ENCODE results near the gene TTLL11.

Gene TTLL11

DNA sequence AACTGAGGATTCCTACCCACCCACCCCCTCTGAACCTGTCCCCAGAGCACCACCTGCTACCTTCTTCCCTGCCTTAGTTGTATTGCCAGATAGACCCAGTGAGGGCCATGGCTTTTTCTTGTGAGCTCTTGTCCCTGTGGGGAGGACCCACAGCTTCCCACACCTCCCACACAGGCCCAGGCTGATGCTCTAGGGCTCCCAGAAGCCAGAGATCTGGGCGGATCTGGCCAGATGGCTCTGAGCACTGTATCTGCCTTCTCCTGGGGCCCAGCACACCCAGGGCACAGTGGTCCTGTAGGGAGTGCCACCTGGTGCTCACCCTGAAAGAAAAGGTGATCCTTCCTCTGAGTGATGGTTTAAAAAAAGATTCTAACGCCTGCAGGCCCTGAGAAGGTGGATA, 310.0 kb downstream of the TTLL11 start:
- Histone ChIP-seq H3K4me1 (ENCODE audit: insufficient read depth, poor library complexity, severe bottlenecking) (no peaks in the 10 kb centered on the region), H3K27ac (ENCODE audit: poor library complexity, severe bottlenecking) (no peak overlapping the region), H3K27me3 (ENCODE audit: insufficient read depth, poor library complexity, severe bottlenecking) (no peaks in the 10 kb centered on the region), H3K9me3 (ENCODE audit: severe bottlenecking) (no peaks in the 10 kb centered on the region), H3K4me3 (ENCODE audit: severe bottlenecking) (no peak overlapping the region), H3K36me3 (ENCODE audit: low read depth) (peaks cover 32% of the 10 kb centered on the region)
- no peak for TF ChIP-seq CTCF (IDR thresholded peaks at IDR 0.05; ENCODE audit: poor library complexity, severe bottlenecking)
- ATAC-seq (ENCODE audit: low read depth): no peak
- DNase-seq (ENCODE audit: low spot score): no peak

DNA sequence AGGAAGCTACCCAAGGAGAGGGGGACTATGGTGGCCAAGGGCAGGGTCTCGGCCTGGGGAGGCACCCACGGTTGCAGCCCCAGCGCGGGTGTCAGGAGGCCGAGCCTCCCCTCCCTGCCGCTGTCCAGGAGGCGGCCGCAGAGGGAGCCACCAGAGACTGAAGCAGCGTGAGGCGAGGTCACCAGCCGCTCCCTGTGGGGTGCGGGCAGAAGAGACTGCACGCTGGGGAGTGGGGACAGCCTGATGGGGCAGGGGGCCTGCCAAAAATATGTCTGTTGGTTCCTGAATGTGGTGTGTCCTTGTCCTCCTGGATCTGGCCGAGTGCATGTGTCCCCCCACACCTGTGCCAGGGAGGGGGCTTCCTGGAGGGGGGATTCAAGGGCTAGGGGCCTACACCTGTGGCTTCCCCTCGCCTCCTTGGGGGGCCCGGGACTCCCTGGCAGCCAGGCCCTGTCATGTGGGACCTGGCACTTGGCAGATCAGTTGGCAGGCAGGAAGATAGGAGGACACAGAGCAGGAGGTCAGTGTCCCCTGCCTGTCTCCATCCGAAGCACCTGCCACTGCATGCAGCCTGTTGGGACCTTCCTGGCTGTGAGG, 310.5 kb downstream of the TTLL11 start:
- no peak overlapping the region for H3K4me3 ChIP-seq (ENCODE audit: severe bottlenecking)
- ATAC-seq (ENCODE audit: low read depth) (no peak), DNase-seq (ENCODE audit: low spot score) (no peak)
- TF ChIP-seq CTCF (IDR thresholded peaks at IDR 0.05; ENCODE audit: poor library complexity, severe bottlenecking): no peak
- no peak overlapping the region for H3K27ac ChIP-seq (ENCODE audit: poor library complexity, severe bottlenecking)
- H3K36me3 ChIP-seq (ENCODE audit: low read depth): peaks cover 37% of the 10 kb centered on the region
- H3K4me1 ChIP-seq (ENCODE audit: insufficient read depth, poor library complexity, severe bottlenecking): no peaks in the 10 kb centered on the region
- H3K27me3 ChIP-seq (ENCODE audit: insufficient read depth, poor library complexity, severe bottlenecking): no peaks in the 10 kb centered on the region
- no peaks in the 10 kb centered on the region for H3K9me3 ChIP-seq (ENCODE audit: severe bottlenecking)

DNA sequence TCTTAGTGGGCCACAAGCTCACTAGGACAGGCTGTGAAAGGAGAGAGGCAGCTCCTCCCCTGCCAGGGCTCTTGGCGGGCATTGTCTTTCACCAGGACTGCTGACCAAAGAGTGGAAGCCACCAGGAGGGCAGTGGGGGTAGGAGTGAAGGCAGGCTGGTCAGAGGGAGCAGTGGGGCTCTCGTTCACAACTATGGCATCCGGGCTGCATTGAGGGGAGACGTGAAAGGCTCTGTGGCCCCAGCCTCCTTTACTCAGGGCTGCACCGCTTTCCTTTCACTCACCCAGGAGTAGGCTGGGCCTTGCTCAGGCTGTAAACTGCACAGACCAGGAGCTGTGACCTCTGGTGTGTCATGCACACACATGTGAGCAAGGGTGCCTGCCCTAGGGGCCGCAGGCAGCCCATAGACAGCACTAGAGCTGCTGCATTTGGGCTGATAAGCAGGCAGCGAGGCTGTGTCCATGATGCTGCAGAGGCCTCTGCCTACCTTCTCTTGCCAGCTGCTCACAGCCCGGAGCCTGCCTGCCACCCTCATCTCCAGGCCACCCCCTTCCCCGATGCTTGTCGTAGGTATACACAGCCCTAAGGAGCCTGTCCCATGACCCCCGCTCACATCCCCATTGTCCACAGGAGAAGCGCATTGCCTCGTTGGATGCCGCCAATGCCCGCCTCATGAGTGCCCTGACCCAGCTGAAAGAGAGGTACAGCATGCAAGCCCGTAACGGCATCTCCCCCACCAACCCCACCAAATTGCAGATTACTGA, 311.2 kb downstream of the TTLL11 start:
- Histone ChIP-seq H3K27ac (ENCODE audit: poor library complexity, severe bottlenecking) (no peak overlapping the region), H3K9me3 (ENCODE audit: severe bottlenecking) (no peaks in the 10 kb centered on the region), H3K4me1 (ENCODE audit: insufficient read depth, poor library complexity, severe bottlenecking) (no peaks in the 10 kb centered on the region), H3K27me3 (ENCODE audit: insufficient read depth, poor library complexity, severe bottlenecking) (no peaks in the 10 kb centered on the region), H3K4me3 (ENCODE audit: severe bottlenecking) (no peak overlapping the region), H3K36me3 (ENCODE audit: low read depth) (peaks cover 44% of the 10 kb centered on the region)
- no peak for TF ChIP-seq CTCF (IDR thresholded peaks at IDR 0.05; ENCODE audit: poor library complexity, severe bottlenecking)
- no peak for ATAC-seq (ENCODE audit: low read depth)
- no peak for DNase-seq (ENCODE audit: low spot score)

- H3K4me1 ChIP-seq (ENCODE audit: insufficient read depth, poor library complexity, severe bottlenecking): no peaks in the 10 kb centered on the region
- DNase-seq (ENCODE audit: low spot score) (no peak), ATAC-seq (ENCODE audit: low read depth) (no peak)
- no peak overlapping the region for H3K27ac ChIP-seq (ENCODE audit: poor library complexity, severe bottlenecking)
- no peaks in the 10 kb centered on the region for H3K27me3 ChIP-seq (ENCODE audit: insufficient read depth, poor library complexity, severe bottlenecking)
- H3K4me3 ChIP-seq (ENCODE audit: severe bottlenecking): no peak overlapping the region
- no peaks in the 10 kb centered on the region for H3K9me3 ChIP-seq (ENCODE audit: severe bottlenecking)
- TF ChIP-seq CTCF (IDR thresholded peaks at IDR 0.05; ENCODE audit: poor library complexity, severe bottlenecking): no peak
- H3K36me3 ChIP-seq (ENCODE audit: low read depth): peaks cover 51% of the 10 kb centered on the region
Observed at GRCh38 chr9:121781145-121781548, 312.0 kb downstream of the TTLL11 start.

Data from RWPE2 (cell line).